HCT116 (cell line): ENCODE measurements around the gene ALAS1. TPM values are rescaled to one million over a fixed set of nuclear protein-coding genes. Genes with fewer than 3 reads are reported as not detected.

Experiments
- ATAC-seq: fragments of 200-7000 bp; cut with Tn5 transposase; 2 replicates; pipeline ENCODE4 v1.9.1; 2020; ENCODE audit warnings: mild to moderate bottlenecking, moderate library complexity
- BruUV-seq: library from RNA; stranded (reverse); fragments of 400-500 nt; replicated peaks from 2 replicates; lab custom pipeline; 2021; lab: Mats Ljungman, UMichigan
- CTCF ChIA-PET: fragments of 300-600 bp; sonication (Branson Sonifier 250); formaldehyde crosslinking; loops from one replicate; lab custom pipeline; 2021; ENCODE audit warnings: antibody characterized with exemption; lab: Charles Lee
- POLR2A ChIA-PET: fragments of 300-600, 350-600 bp; sonication (Branson Sonifier 250); formaldehyde crosslinking; loops from one replicate; lab custom pipeline; 2021; ENCODE audit warnings: antibody characterized with exemption; lab: Charles Lee
- RAD21 ChIA-PET, 2 experiments: fragments of 300-600 bp; sonication (Branson Sonifier 250); formaldehyde crosslinking; loops; one replicate each; lab custom pipeline; 2023; ENCODE audit warnings: low total read pairs in 2 of 2; ENCODE audit not compliant: uncharacterized antibody in 2 of 2, unreplicated experiment in 2 of 2, low non-redundant PET in 1 of 2; lab: Charles Lee
- DNase-seq: peaks from one replicate; pipeline ENCODE4 v3.0.0-alpha.2; 2010; ENCODE audit warnings: low read depth, low spot score
- H2AFZ ChIP-seq: fragments of 200-600 bp; shearing (Covaris generic), sonication (generic); 2 replicates; pipeline ENCODE4 v1.6.1; 2017; ENCODE audit warnings: low read depth, mixed run types, mixed read lengths, antibody characterized with exemption, low read length; ENCODE audit not compliant: poor library complexity, severe bottlenecking
- H3K27ac ChIP-seq: 2 replicates; pipeline ENCODE4 v1.5.1; 2012; ENCODE audit warnings: low read depth, low read length
- H3K27me3 ChIP-seq: fragments of 200-600 bp; sonication (generic); 2 replicates; pipeline ENCODE4 v1.6.1; 2016; ENCODE audit warnings: mixed run types, low read length, mixed read lengths; ENCODE audit not compliant: insufficient read depth
- H3K36me3 ChIP-seq, 2 experiments: fragments of 200-500 bp in 1 of 2; fragments of 200-600 bp in 1 of 2; sonication (Bioruptor generic) in 1 of 2; sonication (generic) in 1 of 2; 2 replicates each; pipeline versions ENCODE4 v1.5.1 to v1.6.1; 2014 to 2016; ENCODE audit warnings: low read length in 2 of 2, inconsistent platforms in 1 of 2, mixed read lengths in 1 of 2, mixed run types in 1 of 2; ENCODE audit not compliant: insufficient read depth in 2 of 2, control insufficient read depth in 1 of 2
- H3K4me1 ChIP-seq, 2 experiments: fragments of 200-600 bp in 1 of 2; sonication (generic) in 1 of 2; 2 replicates each; pipeline versions ENCODE4 v1.5.1 to v1.6.1; 2012 to 2017; ENCODE audit warnings: low read length in 2 of 2, inconsistent platforms in 1 of 2, mild to moderate bottlenecking in 1 of 2, mixed read lengths in 1 of 2, mixed run types in 1 of 2, moderate library complexity in 1 of 2; ENCODE audit not compliant: insufficient read depth in 2 of 2, control insufficient read depth in 1 of 2
- H3K4me2 ChIP-seq: fragments of 200-600 bp; sonication (generic); 2 replicates; pipeline ENCODE4 v1.6.1; 2017; ENCODE audit warnings: mixed run types, low read length, mixed read lengths
- H3K4me3 ChIP-seq, 2 experiments: fragments of 200-600 bp in 1 of 2; sonication (generic) in 1 of 2; replicated peaks in 1 of 2; 2 replicates each; pipeline ENCODE4 v1.5.1; 2011 to 2016; ENCODE audit warnings: low read length in 2 of 2, control low read depth in 1 of 2, low read depth in 1 of 2, mild to moderate bottlenecking in 1 of 2, mixed read lengths in 1 of 2, mixed run types in 1 of 2
- H3K79me2 ChIP-seq: fragments of 200-600 bp; sonication (generic); 2 replicates; pipeline ENCODE4 v1.6.1; 2017; ENCODE audit warnings: mild to moderate bottlenecking, mixed run types, low read length, moderate library complexity, mixed read lengths; ENCODE audit not compliant: insufficient read depth
- H3K9ac ChIP-seq: fragments of 200-600 bp; sonication (generic); 2 replicates; pipeline ENCODE4 v1.6.1; 2016; ENCODE audit warnings: low read length, mixed read lengths
- H3K9me2 ChIP-seq: fragments of 200-600 bp; sonication (generic), shearing (Covaris generic); 2 replicates; pipeline ENCODE4 v1.6.1; 2017; ENCODE audit warnings: mixed run types, mild to moderate bottlenecking, moderate library complexity; ENCODE audit not compliant: insufficient read depth
- H3K9me3 ChIP-seq, 2 experiments: fragments of 200-500 bp in 1 of 2; fragments of 200-600 bp in 1 of 2; sonication (Bioruptor generic) in 1 of 2; sonication (generic) in 1 of 2; 2 replicates each; pipeline ENCODE4 v1.6.1; 2014 to 2017; ENCODE audit warnings: low read length in 2 of 2, mixed read lengths in 2 of 2, inconsistent platforms in 1 of 2, low read depth in 1 of 2, mild to moderate bottlenecking in 1 of 2, mixed run types in 1 of 2, moderate library complexity in 1 of 2; ENCODE audit not compliant: control insufficient read depth in 1 of 2, insufficient read depth in 1 of 2
- H4K20me1 ChIP-seq: fragments of 200-600 bp; sonication (generic), shearing (Covaris generic); 2 replicates; pipeline ENCODE4 v1.6.1; 2017; ENCODE audit warnings: mixed run types, mild to moderate bottlenecking, moderate library complexity; ENCODE audit not compliant: insufficient read depth
- CBX3 ChIP-seq: IDR thresholded peaks from 2 replicates; pipeline ENCODE4 v1.6.1; 2012; ENCODE audit warnings: low read depth
- CEBPB ChIP-seq: IDR thresholded peaks from 2 replicates; pipeline ENCODE4 v1.6.1; 2012; ENCODE audit warnings: low read depth
- ELF1 ChIP-seq: IDR thresholded peaks from 2 replicates; pipeline ENCODE4 v1.6.1; 2012; ENCODE audit warnings: low read depth, borderline replicate concordance
- EZH2phosphoT487 ChIP-seq: fragments of 200-600 bp; IDR thresholded peaks from 2 replicates; pipeline ENCODE4 v1.6.1; 2018; ENCODE audit warnings: antibody characterized with exemption, borderline replicate concordance
- JUND ChIP-seq: IDR thresholded peaks from 2 replicates; pipeline ENCODE4 v1.6.1; 2012
- POLR2AphosphoS5 ChIP-seq: IDR thresholded peaks from 2 replicates; pipeline ENCODE4 v1.6.1; 2011; ENCODE audit warnings: mild to moderate bottlenecking, low read depth, low read length, moderate library complexity
- RAD21 ChIP-seq: IDR thresholded peaks from 2 replicates; pipeline ENCODE4 v1.6.1; 2012; ENCODE audit warnings: low read depth, mild to moderate bottlenecking
- SIN3A ChIP-seq: IDR thresholded peaks from 2 replicates; pipeline ENCODE4 v1.6.1; 2012; ENCODE audit warnings: low read depth
- SP1 ChIP-seq: IDR thresholded peaks from 2 replicates; pipeline ENCODE4 v1.6.1; 2012; ENCODE audit warnings: low read depth
- SRF ChIP-seq: IDR thresholded peaks from 2 replicates; pipeline ENCODE4 v1.6.1; 2012; ENCODE audit warnings: low read depth
- TCF7L2 ChIP-seq: IDR thresholded peaks from 2 replicates; pipeline ENCODE4 v1.7.0; 2011; ENCODE audit warnings: borderline replicate concordance, inconsistent platforms; ENCODE audit not compliant: insufficient read depth, insufficient read length; ENCODE audit errors: extremely low read depth
- ZNF274 ChIP-seq: fragments of 200-500 bp; sonication (Bioruptor generic); IDR thresholded peaks from 2 replicates; pipeline ENCODE4 v1.6.1; 2014; ENCODE audit warnings: mild to moderate bottlenecking, low read depth, low read length, inconsistent platforms
- intact Hi-C: fragments of 100-400 bp; cut with micrococcal nuclease; formaldehyde crosslinking; loops from 2 replicates; pipeline ENCODE4 v1.10.0; 2022
- total RNA-seq: library from RNA; stranded (reverse); gene quantifications from one replicate; pipeline ENCODE4 v1.2.1, GENCODE V29; 2021; ENCODE audit not compliant: unreplicated experiment
- TF ChIP-seq, protein P1 (sequence below): IDR thresholded peaks from 2 replicates; pipeline ENCODE4 v1.6.1; 2012; ENCODE audit warnings: low read depth
- TF ChIP-seq, protein P2 (sequence below): IDR thresholded peaks from 2 replicates; pipeline ENCODE4 v1.6.1; 2011; ENCODE audit warnings: mild to moderate bottlenecking, low read length, moderate library complexity; ENCODE audit not compliant: insufficient replicate concordance; ENCODE audit errors: extremely low read depth
- TF ChIP-seq, protein P3 (sequence below), 3 experiments: fragments of 200-600 bp in 1 of 3; sonication (generic) in 1 of 3; IDR thresholded peaks in 2 of 3; conservative IDR thresholded peaks in 1 of 3; 2 replicates each; pipeline ENCODE4 v1.5.1; 2012 to 2017; ENCODE audit warnings: low read depth in 2 of 3, low read length in 2 of 3, antibody characterized with exemption in 1 of 3, borderline replicate concordance in 1 of 3, control low read depth in 1 of 3, mild to moderate bottlenecking in 1 of 3, mixed read lengths in 1 of 3, mixed run types in 1 of 3, moderate library complexity in 1 of 3; ENCODE audit not compliant: insufficient read depth in 1 of 3
- TF ChIP-seq, protein P4 (sequence below): IDR thresholded peaks from 2 replicates; pipeline ENCODE4 v1.6.1; 2012

The ALAS1 gene
- total RNA-seq, 1 experiment from 2014 or later, result 74.0 TPM

DNA sequence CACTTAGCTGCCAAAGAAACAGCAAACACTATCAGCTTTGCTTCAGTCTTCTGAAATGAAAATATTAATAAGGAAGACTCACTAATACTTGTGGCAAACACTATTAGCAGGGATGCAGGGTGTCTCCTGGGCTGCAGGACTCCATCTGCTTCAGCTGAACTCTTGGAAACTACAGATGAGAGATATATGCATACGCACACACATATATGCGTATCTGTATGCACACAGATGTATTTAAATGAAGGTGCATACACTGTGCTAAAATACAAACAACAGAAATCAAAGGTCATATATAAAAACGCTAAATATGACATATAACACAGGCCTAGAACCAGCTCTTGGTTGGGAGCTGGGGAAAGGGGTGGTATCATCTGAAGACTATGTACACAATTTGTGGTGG is 58.2 kb downstream of the ALAS1 start (continued):
- TF ChIP-seq, protein P1, sequence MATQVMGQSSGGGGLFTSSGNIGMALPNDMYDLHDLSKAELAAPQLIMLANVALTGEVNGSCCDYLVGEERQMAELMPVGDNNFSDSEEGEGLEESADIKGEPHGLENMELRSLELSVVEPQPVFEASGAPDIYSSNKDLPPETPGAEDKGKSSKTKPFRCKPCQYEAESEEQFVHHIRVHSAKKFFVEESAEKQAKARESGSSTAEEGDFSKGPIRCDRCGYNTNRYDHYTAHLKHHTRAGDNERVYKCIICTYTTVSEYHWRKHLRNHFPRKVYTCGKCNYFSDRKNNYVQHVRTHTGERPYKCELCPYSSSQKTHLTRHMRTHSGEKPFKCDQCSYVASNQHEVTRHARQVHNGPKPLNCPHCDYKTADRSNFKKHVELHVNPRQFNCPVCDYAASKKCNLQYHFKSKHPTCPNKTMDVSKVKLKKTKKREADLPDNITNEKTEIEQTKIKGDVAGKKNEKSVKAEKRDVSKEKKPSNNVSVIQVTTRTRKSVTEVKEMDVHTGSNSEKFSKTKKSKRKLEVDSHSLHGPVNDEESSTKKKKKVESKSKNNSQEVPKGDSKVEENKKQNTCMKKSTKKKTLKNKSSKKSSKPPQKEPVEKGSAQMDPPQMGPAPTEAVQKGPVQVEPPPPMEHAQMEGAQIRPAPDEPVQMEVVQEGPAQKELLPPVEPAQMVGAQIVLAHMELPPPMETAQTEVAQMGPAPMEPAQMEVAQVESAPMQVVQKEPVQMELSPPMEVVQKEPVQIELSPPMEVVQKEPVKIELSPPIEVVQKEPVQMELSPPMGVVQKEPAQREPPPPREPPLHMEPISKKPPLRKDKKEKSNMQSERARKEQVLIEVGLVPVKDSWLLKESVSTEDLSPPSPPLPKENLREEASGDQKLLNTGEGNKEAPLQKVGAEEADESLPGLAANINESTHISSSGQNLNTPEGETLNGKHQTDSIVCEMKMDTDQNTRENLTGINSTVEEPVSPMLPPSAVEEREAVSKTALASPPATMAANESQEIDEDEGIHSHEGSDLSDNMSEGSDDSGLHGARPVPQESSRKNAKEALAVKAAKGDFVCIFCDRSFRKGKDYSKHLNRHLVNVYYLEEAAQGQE, result no peak
- TF ChIP-seq SP1 (no peak), RAD21 (no peak)

DNA sequence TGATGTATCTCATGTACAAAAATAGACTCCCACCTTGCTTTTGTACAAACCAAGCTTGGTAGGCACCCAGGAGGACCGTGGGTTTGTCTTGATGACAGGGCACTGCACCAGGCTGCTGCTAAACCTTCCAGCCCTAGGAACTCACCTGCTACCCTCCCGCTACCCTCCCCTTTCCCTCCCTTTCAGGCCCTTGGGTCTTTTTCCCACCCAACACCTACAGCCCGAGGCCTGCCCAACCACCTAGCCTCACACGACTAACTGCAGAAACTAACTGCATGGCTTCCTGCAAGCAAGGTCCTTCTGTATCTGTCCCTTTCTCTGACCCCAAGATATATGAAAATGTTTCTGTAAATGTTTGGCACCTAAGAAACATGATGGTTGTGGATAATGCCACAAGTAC is 58.7 kb downstream of the ALAS1 start:
- intact Hi-C loops, result no loop called here
- Histone ChIP-seq H3K9ac (no peak overlapping the region), H3K9me2 (no peaks in the 10 kb centered on the region), H3K79me2 (peaks cover 47% of the 10 kb centered on the region), H3K4me3 (no peak overlapping the region), H3K36me3 (peaks cover 72 to 79% of the 10 kb centered on the region in 2 experiments), H2AFZ (no peak overlapping the region), H3K9me3 (no peaks in the 10 kb centered on the region), H3K4me2 (no peak overlapping the region), H3K27me3 (no peaks in the 10 kb centered on the region), H3K4me1 (no peaks in the 10 kb centered on the region), H4K20me1 (no peaks in the 10 kb centered on the region), H3K27ac (no peak overlapping the region)
- POLR2A ChIA-PET, result interaction anchor here (1.3 kb wide), 1 partner anchor 16 kb away, joined by 4 read pairs; no protein-coding TSS in a partner anchor
- no TSS peak for BruUV-seq
- CTCF ChIA-PET, result no interaction called here
- RAD21 ChIA-PET, result no interaction called here
- ATAC-seq (no peak), DNase-seq (no peak)
- TF ChIP-seq, protein P2, sequence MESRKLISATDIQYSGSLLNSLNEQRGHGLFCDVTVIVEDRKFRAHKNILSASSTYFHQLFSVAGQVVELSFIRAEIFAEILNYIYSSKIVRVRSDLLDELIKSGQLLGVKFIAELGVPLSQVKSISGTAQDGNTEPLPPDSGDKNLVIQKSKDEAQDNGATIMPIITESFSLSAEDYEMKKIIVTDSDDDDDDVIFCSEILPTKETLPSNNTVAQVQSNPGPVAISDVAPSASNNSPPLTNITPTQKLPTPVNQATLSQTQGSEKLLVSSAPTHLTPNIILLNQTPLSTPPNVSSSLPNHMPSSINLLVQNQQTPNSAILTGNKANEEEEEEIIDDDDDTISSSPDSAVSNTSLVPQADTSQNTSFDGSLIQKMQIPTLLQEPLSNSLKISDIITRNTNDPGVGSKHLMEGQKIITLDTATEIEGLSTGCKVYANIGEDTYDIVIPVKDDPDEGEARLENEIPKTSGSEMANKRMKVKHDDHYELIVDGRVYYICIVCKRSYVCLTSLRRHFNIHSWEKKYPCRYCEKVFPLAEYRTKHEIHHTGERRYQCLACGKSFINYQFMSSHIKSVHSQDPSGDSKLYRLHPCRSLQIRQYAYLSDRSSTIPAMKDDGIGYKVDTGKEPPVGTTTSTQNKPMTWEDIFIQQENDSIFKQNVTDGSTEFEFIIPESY, result no peak
- TF ChIP-seq, protein P3, sequence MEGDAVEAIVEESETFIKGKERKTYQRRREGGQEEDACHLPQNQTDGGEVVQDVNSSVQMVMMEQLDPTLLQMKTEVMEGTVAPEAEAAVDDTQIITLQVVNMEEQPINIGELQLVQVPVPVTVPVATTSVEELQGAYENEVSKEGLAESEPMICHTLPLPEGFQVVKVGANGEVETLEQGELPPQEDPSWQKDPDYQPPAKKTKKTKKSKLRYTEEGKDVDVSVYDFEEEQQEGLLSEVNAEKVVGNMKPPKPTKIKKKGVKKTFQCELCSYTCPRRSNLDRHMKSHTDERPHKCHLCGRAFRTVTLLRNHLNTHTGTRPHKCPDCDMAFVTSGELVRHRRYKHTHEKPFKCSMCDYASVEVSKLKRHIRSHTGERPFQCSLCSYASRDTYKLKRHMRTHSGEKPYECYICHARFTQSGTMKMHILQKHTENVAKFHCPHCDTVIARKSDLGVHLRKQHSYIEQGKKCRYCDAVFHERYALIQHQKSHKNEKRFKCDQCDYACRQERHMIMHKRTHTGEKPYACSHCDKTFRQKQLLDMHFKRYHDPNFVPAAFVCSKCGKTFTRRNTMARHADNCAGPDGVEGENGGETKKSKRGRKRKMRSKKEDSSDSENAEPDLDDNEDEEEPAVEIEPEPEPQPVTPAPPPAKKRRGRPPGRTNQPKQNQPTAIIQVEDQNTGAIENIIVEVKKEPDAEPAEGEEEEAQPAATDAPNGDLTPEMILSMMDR (IDR thresholded peaks at IDR 0.05 in 2 of 3, conservative IDR thresholded peaks at IDR 0.05 in 1 of 3; ENCODE audit: borderline replicate concordance in 1 of 3, insufficient read depth in 1 of 3, low read depth in 2 of 3, low read length in 2 of 3), result no peak
- TF ChIP-seq ELF1, result no peak
- TF ChIP-seq CBX3, result no peak
- no peak for TF ChIP-seq JUND
- no peak for TF ChIP-seq TCF7L2
- no peak for TF ChIP-seq RAD21
- TF ChIP-seq CEBPB, result no peak
- TF ChIP-seq SRF, result no peak
- no peak for TF ChIP-seq EZH2phosphoT487
- no peak for TF ChIP-seq SP1
- no peak for TF ChIP-seq POLR2AphosphoS5
- TF ChIP-seq ZNF274, result no peak
- TF ChIP-seq SIN3A, result no peak
- TF ChIP-seq, protein P4, sequence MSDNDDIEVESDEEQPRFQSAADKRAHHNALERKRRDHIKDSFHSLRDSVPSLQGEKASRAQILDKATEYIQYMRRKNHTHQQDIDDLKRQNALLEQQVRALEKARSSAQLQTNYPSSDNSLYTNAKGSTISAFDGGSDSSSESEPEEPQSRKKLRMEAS, result no peak
